SK-N-SH (cell line): ENCODE data around the gene FHL2. TPM values are rescaled to one million over a fixed set of nuclear protein-coding genes. Genes with fewer than 3 reads are reported as not detected.
A peak's percentile ranks its signal among the peaks of the same experiment; 100 is the strongest.

Experiments used
- CTCF ChIA-PET: fragments of 300-600, 350-600 bp; formaldehyde crosslinking; extraction: SDS; loops from one replicate; lab custom pipeline; 2021; lab: Yijun Ruan, JAX
- POLR2A ChIA-PET: fragments of 350-600 bp; sonication (Branson Sonifier 250); formaldehyde crosslinking; extraction: SDS; loops from one replicate; lab custom pipeline; 2020; ENCODE audit warnings: antibody characterized with exemption, inconsistent platforms; lab: Yijun Ruan, JAX
- DNase-seq: peaks from one replicate; pipeline ENCODE4 v3.0.0; 2012
- H2AFZ ChIP-seq: fragments of 200-600 bp; sonication (generic); 2 replicates; pipeline ENCODE4 v1.8.1; 2016; ENCODE audit warnings: antibody characterized with exemption, mild to moderate bottlenecking, low read depth
- H3F3A ChIP-seq: fragments of 200-600 bp; sonication (generic); replicated peaks from 2 replicates; pipeline ENCODE3; 2016; ENCODE audit warnings: antibody characterized with exemption, mild to moderate bottlenecking; ENCODE audit not compliant: insufficient read depth
- H3K27ac ChIP-seq, 2 experiments: fragments of 200-500 bp in 1 of 2; fragments of 200-600 bp in 1 of 2; sonication (Bioruptor generic) in 1 of 2; sonication (generic), shearing (Covaris generic) in 1 of 2; 2 replicates each; pipeline versions ENCODE4 v1.5.1 to v1.6.1; 2014 to 2016; ENCODE audit warnings: low read depth in 2 of 2, inconsistent platforms in 1 of 2, low read length in 1 of 2, mild to moderate bottlenecking in 1 of 2, mixed read lengths in 1 of 2
- H3K27me3 ChIP-seq: fragments of 200-600 bp; sonication (generic), shearing (Covaris generic); 2 replicates; pipeline ENCODE4 v1.6.1; 2016; ENCODE audit warnings: mixed run types; ENCODE audit not compliant: insufficient read depth
- H3K36me3 ChIP-seq, 2 experiments: fragments of 200-500 bp in 1 of 2; fragments of 200-600 bp in 1 of 2; sonication (Bioruptor generic) in 1 of 2; sonication (generic) in 1 of 2; replicated peaks in 1 of 2; 2 replicates each; pipeline versions ENCODE3 to v1.5.1; 2014 to 2016; ENCODE audit warnings: low read length in 1 of 2, mild to moderate bottlenecking in 1 of 2; ENCODE audit not compliant: insufficient read depth in 2 of 2, control insufficient read depth in 1 of 2
- H3K4me1 ChIP-seq, 2 experiments: fragments of 200-500 bp in 1 of 2; fragments of 200-600 bp in 1 of 2; sonication (Bioruptor generic) in 1 of 2; sonication (generic), shearing (Covaris generic) in 1 of 2; 2 replicates each; pipeline versions ENCODE4 v1.5.1 to v1.6.1; 2014 to 2016; ENCODE audit warnings: low read depth in 1 of 2, low read length in 1 of 2, mixed run types in 1 of 2; ENCODE audit not compliant: insufficient read depth in 2 of 2, control insufficient read depth in 1 of 2
- H3K4me2 ChIP-seq: fragments of 200-600 bp; sonication (generic), shearing (Covaris generic); 2 replicates; pipeline ENCODE4 v1.6.1; 2017; ENCODE audit warnings: mixed run types
- H3K4me3 ChIP-seq, 2 experiments: fragments of 200-500 bp in 1 of 2; fragments of 200-600 bp in 1 of 2; sonication (Bioruptor generic) in 1 of 2; sonication (generic), shearing (Covaris generic) in 1 of 2; 2 replicates each; pipeline versions ENCODE4 v1.5.1 to v1.8.1; 2014 to 2016; ENCODE audit warnings: low read depth in 2 of 2, inconsistent platforms in 1 of 2, low read length in 1 of 2, mild to moderate bottlenecking in 1 of 2, mixed read lengths in 1 of 2, moderate library complexity in 1 of 2
- H3K79me2 ChIP-seq: fragments of 200-600 bp; sonication (generic); 2 replicates; pipeline ENCODE4 v1.8.1; 2017; ENCODE audit warnings: mild to moderate bottlenecking; ENCODE audit not compliant: insufficient read depth
- H3K9ac ChIP-seq: fragments of 200-600 bp; sonication (generic); 2 replicates; pipeline ENCODE4 v1.6.1; 2017; ENCODE audit warnings: mixed run types
- H3K9me2 ChIP-seq: fragments of 200-600 bp; sonication (generic); 2 replicates; pipeline ENCODE4 v1.6.1; 2017; ENCODE audit warnings: mixed run types
- H3K9me3 ChIP-seq: fragments of 200-600 bp; sonication (generic); 2 replicates; pipeline ENCODE4 v1.6.1; 2017; ENCODE audit warnings: mixed run types, mild to moderate bottlenecking, moderate library complexity
- H4K20me1 ChIP-seq: fragments of 200-600 bp; sonication (generic); 2 replicates; pipeline ENCODE4 v1.6.1; 2017; ENCODE audit warnings: mild to moderate bottlenecking, mixed run types; ENCODE audit not compliant: insufficient read depth
- CHD2 ChIP-seq: fragments of 150-350 bp; IDR thresholded peaks from 2 replicates; pipeline ENCODE4 v1.6.1; 2018; ENCODE audit warnings: low read length; ENCODE audit not compliant: partially characterized antibody
- CTCF ChIP-seq: fragments of 200-600 bp; sonication (generic); IDR thresholded peaks from 2 replicates; pipeline ENCODE4 v1.6.1; 2017; ENCODE audit warnings: antibody characterized with exemption, mild to moderate bottlenecking, moderate library complexity
- ELF1 ChIP-seq: IDR thresholded peaks from 2 replicates; pipeline ENCODE4 v1.4.0; 2012
- FOSL2 ChIP-seq: IDR thresholded peaks from 2 replicates; pipeline ENCODE4 v1.4.0; 2012; ENCODE audit warnings: low read depth, mild to moderate bottlenecking, moderate library complexity, borderline replicate concordance
- FOXJ3 ChIP-seq: sonication (generic); formaldehyde crosslinking; IDR thresholded peaks from 2 replicates; pipeline ENCODE4 v1.5.1; 2020; ENCODE audit warnings: mild to moderate bottlenecking, missing genetic modification reagents
- GABPA ChIP-seq: IDR thresholded peaks from 2 replicates; pipeline ENCODE4 v1.4.0; 2012; ENCODE audit warnings: low read depth, mild to moderate bottlenecking
- GATA2 ChIP-seq: sonication (generic); formaldehyde crosslinking; IDR thresholded peaks from 2 replicates; pipeline ENCODE4 v1.5.0; 2020; ENCODE audit warnings: mild to moderate bottlenecking, missing genetic modification reagents
- JUND ChIP-seq: IDR thresholded peaks from 2 replicates; pipeline ENCODE4 v1.4.0; 2012
- MEF2A ChIP-seq: IDR thresholded peaks from 2 replicates; pipeline ENCODE4 v1.4.0; 2012; ENCODE audit warnings: low read depth, borderline replicate concordance
- MXI1 ChIP-seq: IDR thresholded peaks from 2 replicates; pipeline ENCODE4 v1.6.1; 2012; ENCODE audit warnings: mild to moderate bottlenecking, low read depth, low read length, improper control_type of control experiment
- NFIC ChIP-seq: IDR thresholded peaks from 2 replicates; pipeline ENCODE4 v1.4.0; 2012; ENCODE audit warnings: borderline replicate concordance
- POLR2AphosphoS5 ChIP-seq: IDR thresholded peaks from 2 replicates; pipeline ENCODE4 v1.6.1; 2012; ENCODE audit warnings: low read depth, low read length
- RAD21 ChIP-seq: IDR thresholded peaks from 2 replicates; pipeline ENCODE4 v1.6.1; 2012; ENCODE audit warnings: mild to moderate bottlenecking, low read length
- RCOR1 ChIP-seq: fragments of 150-350 bp; IDR thresholded peaks from 2 replicates; pipeline ENCODE4 v1.6.1; 2017; ENCODE audit warnings: antibody characterized with exemption, low read length
- RFX5 ChIP-seq: IDR thresholded peaks from 2 replicates; pipeline ENCODE4 v1.6.1; 2012; ENCODE audit warnings: mild to moderate bottlenecking, improper control_type of control experiment, low read length
- RXRA ChIP-seq: IDR thresholded peaks from 2 replicates; pipeline ENCODE4 v1.4.0; 2012; ENCODE audit warnings: low read depth, mild to moderate bottlenecking, borderline replicate concordance
- SIN3A ChIP-seq: IDR thresholded peaks from 2 replicates; pipeline ENCODE4 v1.6.1; 2012; ENCODE audit warnings: low read depth, mild to moderate bottlenecking, low read length, moderate library complexity, borderline replicate concordance
- SMC3 ChIP-seq: IDR thresholded peaks from 2 replicates; pipeline ENCODE4 v1.6.1; 2012; ENCODE audit warnings: low read depth, low read length, improper control_type of control experiment
- TCF12 ChIP-seq: IDR thresholded peaks from 2 replicates; pipeline ENCODE4 v1.4.0; 2012
- TEAD4 ChIP-seq: IDR thresholded peaks from 2 replicates; pipeline ENCODE4 v1.4.0; 2012; ENCODE audit warnings: mild to moderate bottlenecking, borderline replicate concordance; ENCODE audit not compliant: insufficient read depth
- USF1 ChIP-seq: IDR thresholded peaks from 2 replicates; pipeline ENCODE4 v1.4.0; 2012; ENCODE audit warnings: low read depth, borderline replicate concordance
- YY1 ChIP-seq: IDR thresholded peaks from 2 replicates; pipeline ENCODE4 v1.4.0; 2012; ENCODE audit warnings: low read depth, mild to moderate bottlenecking
- WGBS: methylation state at CpG from one replicate; pipeline ENCODE4 v1.1.6; 2017; ENCODE audit warnings: low lambda C conversion rate; 5-methylcytosine and 5-hydroxymethylcytosine counted together
- polyA plus RNA-seq, 3 experiments: library from polyadenylated mRNA; depleted of rRNA; stranded (reverse); fragments of >200 nt; gene quantifications; 2 replicates each; pipeline ENCODE4 v1.2.3, GENCODE V29; 2012
- TF ChIP-seq, protein P1 (sequence below): IDR thresholded peaks from 2 replicates; pipeline ENCODE4 v1.4.0; 2012; ENCODE audit warnings: low read depth
- TF ChIP-seq, protein P2 (sequence below): IDR thresholded peaks from 2 replicates; pipeline ENCODE4 v1.4.0; 2012; ENCODE audit warnings: low read depth, borderline replicate concordance

The FHL2 gene
- polyA plus RNA-seq, 1 of the 3 experiments (the other 2 are of a cell fraction) = 31.7 TPM

DNA sequence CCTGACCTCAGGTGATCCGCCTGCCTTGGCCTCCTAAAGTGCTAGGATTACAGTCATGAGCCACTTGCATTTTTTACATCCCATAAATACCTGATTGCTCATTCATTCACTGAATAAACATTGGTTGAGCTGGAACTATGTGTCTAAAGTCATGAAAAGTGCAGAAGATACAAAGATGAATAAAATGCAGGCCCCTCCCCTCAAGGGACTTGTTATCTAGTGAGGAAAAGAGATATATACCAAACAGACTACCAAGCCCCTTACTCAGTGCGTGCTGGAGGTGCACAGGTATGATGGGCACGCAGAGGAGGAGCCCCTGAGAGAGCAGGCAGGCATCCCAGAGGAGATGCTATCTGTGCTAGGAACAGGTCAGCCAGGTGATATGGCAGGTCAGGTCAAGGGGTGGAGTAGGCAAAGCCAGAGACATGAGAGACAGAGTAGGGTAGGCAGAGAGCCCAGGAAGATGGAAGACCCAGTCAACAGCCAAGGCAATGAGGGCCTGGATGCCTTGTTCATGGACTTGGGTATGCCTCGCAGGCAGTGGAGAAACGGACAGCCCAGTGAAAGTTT is 7.7 kb downstream of the FHL2 start:
- no peak for TF ChIP-seq TEAD4
- no peak for TF ChIP-seq TCF12
- no peak for TF ChIP-seq JUND
- TF ChIP-seq GABPA = no peak
- TF ChIP-seq RXRA = no peak
- no peak for TF ChIP-seq SMC3
- TF ChIP-seq GATA2 (CRISPR knock-in tag) = no peak
- no peak for TF ChIP-seq YY1
- TF ChIP-seq USF1 = no peak
- TF ChIP-seq CHD2 = no peak
- no peak for TF ChIP-seq FOSL2
- no peak for TF ChIP-seq MXI1
- TF ChIP-seq RAD21 = no peak
- no peak for TF ChIP-seq SIN3A
- TF ChIP-seq, protein P1, sequence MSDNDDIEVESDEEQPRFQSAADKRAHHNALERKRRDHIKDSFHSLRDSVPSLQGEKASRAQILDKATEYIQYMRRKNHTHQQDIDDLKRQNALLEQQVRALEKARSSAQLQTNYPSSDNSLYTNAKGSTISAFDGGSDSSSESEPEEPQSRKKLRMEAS = no peak
- no peak for TF ChIP-seq RCOR1
- TF ChIP-seq ELF1 = no peak
- Histone ChIP-seq H4K20me1 (peaks cover 31% of the 10 kb centered on the region; the same call in 1 of the 2 replicates), H3K9me3 (no peaks in the 10 kb centered on the region), H2AFZ (no peak overlapping the region), H3K9ac (no peak overlapping the region), H3K4me2 (peak overlapping the region; percentile 32; the same call in 1 of the 2 replicates), H3K27me3 (no peaks in the 10 kb centered on the region), H3K9me2 (no peaks in the 10 kb centered on the region), H3F3A (peaks cover 25% of the 10 kb centered on the region), H3K36me3 (peaks cover 2 to 29% of the 10 kb centered on the region in 2 experiments), H3K4me1 (peaks cover 0 to 17% of the 10 kb centered on the region in 2 experiments; a peak in 2 of 4 replicates), H3K4me3 (no peak overlapping the region), H3K27ac (no peak overlapping the region), H3K79me2 (peaks cover 99% of the 10 kb centered on the region)
- CTCF ChIA-PET = interaction anchor here (1.0 to 2.4 kb wide), 5 partner anchors 7 to 133 kb away, joined by 3 to 9 read pairs (median 3); partner anchors contain the start of gene FHL2
- POLR2A ChIA-PET = no interaction called here
- no peak for DNase-seq
- WGBS = 90% methylated on average over 5 of the region's 5 CpGs

- Histone ChIP-seq H4K20me1 (peaks cover 29% of the 10 kb centered on the region; the same call in 1 of the 2 replicates), H3K4me1 (peaks cover 0 to 15% of the 10 kb centered on the region in 2 experiments; a peak in 1 of 4 replicates), H3K79me2 (peaks cover 99% of the 10 kb centered on the region), H3K4me2 (peak overlapping the region; percentile 32; the same call in 1 of the 2 replicates), H3K4me3 (no peak overlapping the region), H3K9me2 (no peaks in the 10 kb centered on the region), H3K36me3 (peaks cover 8 to 34% of the 10 kb centered on the region in 2 experiments), H3K27ac (no peak overlapping the region), H3F3A (peaks cover 21% of the 10 kb centered on the region), H3K9me3 (no peaks in the 10 kb centered on the region), H2AFZ (no peak overlapping the region), H3K27me3 (no peaks in the 10 kb centered on the region), H3K9ac (no peak overlapping the region)
- DNase-seq = no peak
- POLR2A ChIA-PET = no interaction called here
- CTCF ChIA-PET = interaction anchor here (1.1 to 2.4 kb wide), 4 partner anchors 8 to 134 kb away, joined by 3 to 9 read pairs (median 4); partner anchors contain the start of gene FHL2
- no peak for TF ChIP-seq SIN3A
- TF ChIP-seq, protein P2, sequence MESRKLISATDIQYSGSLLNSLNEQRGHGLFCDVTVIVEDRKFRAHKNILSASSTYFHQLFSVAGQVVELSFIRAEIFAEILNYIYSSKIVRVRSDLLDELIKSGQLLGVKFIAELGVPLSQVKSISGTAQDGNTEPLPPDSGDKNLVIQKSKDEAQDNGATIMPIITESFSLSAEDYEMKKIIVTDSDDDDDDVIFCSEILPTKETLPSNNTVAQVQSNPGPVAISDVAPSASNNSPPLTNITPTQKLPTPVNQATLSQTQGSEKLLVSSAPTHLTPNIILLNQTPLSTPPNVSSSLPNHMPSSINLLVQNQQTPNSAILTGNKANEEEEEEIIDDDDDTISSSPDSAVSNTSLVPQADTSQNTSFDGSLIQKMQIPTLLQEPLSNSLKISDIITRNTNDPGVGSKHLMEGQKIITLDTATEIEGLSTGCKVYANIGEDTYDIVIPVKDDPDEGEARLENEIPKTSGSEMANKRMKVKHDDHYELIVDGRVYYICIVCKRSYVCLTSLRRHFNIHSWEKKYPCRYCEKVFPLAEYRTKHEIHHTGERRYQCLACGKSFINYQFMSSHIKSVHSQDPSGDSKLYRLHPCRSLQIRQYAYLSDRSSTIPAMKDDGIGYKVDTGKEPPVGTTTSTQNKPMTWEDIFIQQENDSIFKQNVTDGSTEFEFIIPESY = no peak
- no peak for TF ChIP-seq GABPA
- no peak for TF ChIP-seq MEF2A
- TF ChIP-seq FOXJ3 (CRISPR knock-in tag) = no peak
- TF ChIP-seq POLR2AphosphoS5 = no peak
- TF ChIP-seq RXRA = no peak
- TF ChIP-seq NFIC = no peak
- TF ChIP-seq RFX5 = no peak
- no peak for TF ChIP-seq RAD21
- TF ChIP-seq TEAD4 = no peak
- TF ChIP-seq CTCF = no peak
- TF ChIP-seq FOSL2 = no peak
Observed at GRCh38 chr2:105390454-105390853, 8.4 kb downstream of the FHL2 start.
